PC-3 (cell line): ENCODE data around the gene SLAMF1.

Experiments
- EZH2phosphoT487 ChIP-seq: fragments of 300-600 bp; sonication (generic); IDR thresholded peaks from 2 replicates; pipeline ENCODE4 v1.6.1; 2018; ENCODE audit warnings: mild to moderate bottlenecking, antibody characterized with exemption, low read length, borderline replicate concordance
- TF ChIP-seq, protein P1 (sequence below): fragments of 300-600 bp; sonication (generic); conservative IDR thresholded peaks from 2 replicates; pipeline ENCODE4 v1.5.1; 2017; ENCODE audit warnings: antibody characterized with exemption, low read depth, mild to moderate bottlenecking, low read length

GRCh38 chr1:160614410-160614809 is 32.4 kb downstream of the SLAMF1 start:
- TF ChIP-seq, protein P1, sequence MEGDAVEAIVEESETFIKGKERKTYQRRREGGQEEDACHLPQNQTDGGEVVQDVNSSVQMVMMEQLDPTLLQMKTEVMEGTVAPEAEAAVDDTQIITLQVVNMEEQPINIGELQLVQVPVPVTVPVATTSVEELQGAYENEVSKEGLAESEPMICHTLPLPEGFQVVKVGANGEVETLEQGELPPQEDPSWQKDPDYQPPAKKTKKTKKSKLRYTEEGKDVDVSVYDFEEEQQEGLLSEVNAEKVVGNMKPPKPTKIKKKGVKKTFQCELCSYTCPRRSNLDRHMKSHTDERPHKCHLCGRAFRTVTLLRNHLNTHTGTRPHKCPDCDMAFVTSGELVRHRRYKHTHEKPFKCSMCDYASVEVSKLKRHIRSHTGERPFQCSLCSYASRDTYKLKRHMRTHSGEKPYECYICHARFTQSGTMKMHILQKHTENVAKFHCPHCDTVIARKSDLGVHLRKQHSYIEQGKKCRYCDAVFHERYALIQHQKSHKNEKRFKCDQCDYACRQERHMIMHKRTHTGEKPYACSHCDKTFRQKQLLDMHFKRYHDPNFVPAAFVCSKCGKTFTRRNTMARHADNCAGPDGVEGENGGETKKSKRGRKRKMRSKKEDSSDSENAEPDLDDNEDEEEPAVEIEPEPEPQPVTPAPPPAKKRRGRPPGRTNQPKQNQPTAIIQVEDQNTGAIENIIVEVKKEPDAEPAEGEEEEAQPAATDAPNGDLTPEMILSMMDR, result no peak
- no peak for TF ChIP-seq EZH2phosphoT487
